GM12878 (cell line): ENCODE results near the gene SLC23A2.
"Not testable (repeated sequence)": the region's sequence is repeated elsewhere in the genome, so short reads cannot be mapped to it uniquely, and the experiment has no call there.

Source experiments
- EZH2 ChIP-seq: IDR thresholded peaks from 2 replicates; pipeline ENCODE4 v1.6.1; 2012; ENCODE audit warnings: low read depth, mild to moderate bottlenecking, control low read depth, inconsistent platforms, low read length, borderline replicate concordance; ENCODE audit not compliant: control insufficient read depth
- GABPA ChIP-seq: IDR thresholded peaks from 2 replicates; pipeline ENCODE4 v1.6.1; 2014; ENCODE audit warnings: antibody characterized with exemption, low read depth, mild to moderate bottlenecking, inconsistent platforms
- POLR2A ChIP-seq: IDR thresholded peaks from 2 replicates; pipeline ENCODE4 v1.6.1; 2011; ENCODE audit warnings: low read depth, mild to moderate bottlenecking, low read length
- RAD21 ChIP-seq: IDR thresholded peaks from 2 replicates; pipeline ENCODE4 v1.6.1; 2011; ENCODE audit warnings: mild to moderate bottlenecking, low read depth, low read length, moderate library complexity; ENCODE audit not compliant: insufficient read depth

GRCh38 chr20:5023171-5023570 is 21.9 kb upstream of the SLC23A2 start:
- TF ChIP-seq GABPA, POLR2A, RAD21, EZH2: not testable (repeated sequence)
